Upper lobe of right lung (tissue), 1 donor: ENCODE results near the gene PARD3B. TPM values are rescaled to one million over a fixed set of nuclear protein-coding genes. Genes with fewer than 3 reads are reported as not detected.
A peak's percentile ranks its signal among the peaks of the same experiment; 100 is the strongest.

Experiments used
- ATAC-seq: fragments of 200-7000 bp; cut with Tn5 transposase; one replicate; pipeline ENCODE4 v1.9.1; 2020; ENCODE audit warnings: mild to moderate bottlenecking, moderate library complexity
- DNase-seq: peaks from one replicate; pipeline ENCODE4 v3.0.0-alpha.2; 2020
- H3K27ac ChIP-seq: fragments of 200-600 bp; one replicate; pipeline ENCODE4 v1.8.0; 2022
- H3K27me3 ChIP-seq: fragments of 200-600 bp; one replicate; pipeline ENCODE4 v1.8.0; 2022; ENCODE audit warnings: mild to moderate bottlenecking
- H3K36me3 ChIP-seq: fragments of 200-600 bp; one replicate; pipeline ENCODE4 v1.8.0; 2022
- H3K4me1 ChIP-seq: fragments of 200-600 bp; one replicate; pipeline ENCODE4 v1.8.0; 2022
- H3K4me3 ChIP-seq: fragments of 200-600 bp; one replicate; pipeline ENCODE4 v1.8.0; 2022; ENCODE audit warnings: mild to moderate bottlenecking
- H3K9me3 ChIP-seq: fragments of 200-600 bp; one replicate; pipeline ENCODE4 v1.8.0; 2022
- intact Hi-C: fragments of 100-400 bp; cut with DNase I; formaldehyde crosslinking; loops from one replicate; pipeline ENCODE4 v1.11.0; 2022
- total RNA-seq: library from RNA; stranded (reverse); fragmentation: NEBNext Ultra II Directional; extraction: Animal tissue kit (Norgen Biotek cat#: 25700); gene quantifications from one replicate; pipeline ENCODE4 v1.2.1, GENCODE V29; 2021
- TF ChIP-seq, protein P1 (sequence below): fragments of 200-600 bp; IDR thresholded peaks from one replicate; pipeline ENCODE4 v1.8.0; 2022; ENCODE audit warnings: antibody characterized with exemption
- donor health status: DM: no; HTN: yes; CAD: no; lungs with severe emphysema.

Gene PARD3B
- total RNA-seq, 1 donor from 2014 or later = 32.5 TPM

DNA sequence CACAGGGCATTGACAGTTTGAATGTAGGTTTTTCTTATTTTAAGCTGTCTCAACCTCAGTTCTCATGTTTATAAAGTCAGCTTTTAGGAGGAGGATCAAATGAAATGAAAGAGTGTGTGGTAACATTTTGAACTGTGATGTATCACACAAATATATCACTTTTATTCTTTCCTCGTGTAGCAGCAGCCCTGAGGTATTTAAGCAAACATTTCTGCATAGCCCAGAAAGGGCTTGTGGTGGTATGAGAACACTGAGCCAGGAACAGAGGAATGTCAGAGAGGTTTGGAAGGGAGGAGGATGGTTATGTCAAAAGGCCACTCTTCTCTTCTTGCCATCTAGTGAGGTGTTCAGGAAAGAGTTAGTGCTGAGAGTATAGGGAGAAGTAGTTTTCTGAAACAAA lies 150.2 kb downstream of the PARD3B start:
- no peak overlapping the region for H3K27ac ChIP-seq
- TF ChIP-seq, protein P1, sequence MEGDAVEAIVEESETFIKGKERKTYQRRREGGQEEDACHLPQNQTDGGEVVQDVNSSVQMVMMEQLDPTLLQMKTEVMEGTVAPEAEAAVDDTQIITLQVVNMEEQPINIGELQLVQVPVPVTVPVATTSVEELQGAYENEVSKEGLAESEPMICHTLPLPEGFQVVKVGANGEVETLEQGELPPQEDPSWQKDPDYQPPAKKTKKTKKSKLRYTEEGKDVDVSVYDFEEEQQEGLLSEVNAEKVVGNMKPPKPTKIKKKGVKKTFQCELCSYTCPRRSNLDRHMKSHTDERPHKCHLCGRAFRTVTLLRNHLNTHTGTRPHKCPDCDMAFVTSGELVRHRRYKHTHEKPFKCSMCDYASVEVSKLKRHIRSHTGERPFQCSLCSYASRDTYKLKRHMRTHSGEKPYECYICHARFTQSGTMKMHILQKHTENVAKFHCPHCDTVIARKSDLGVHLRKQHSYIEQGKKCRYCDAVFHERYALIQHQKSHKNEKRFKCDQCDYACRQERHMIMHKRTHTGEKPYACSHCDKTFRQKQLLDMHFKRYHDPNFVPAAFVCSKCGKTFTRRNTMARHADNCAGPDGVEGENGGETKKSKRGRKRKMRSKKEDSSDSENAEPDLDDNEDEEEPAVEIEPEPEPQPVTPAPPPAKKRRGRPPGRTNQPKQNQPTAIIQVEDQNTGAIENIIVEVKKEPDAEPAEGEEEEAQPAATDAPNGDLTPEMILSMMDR = no peak
- no peaks in the 10 kb centered on the region for H3K27me3 ChIP-seq
- no peak overlapping the region for H3K4me3 ChIP-seq
- intact Hi-C loops = loop anchor here (10.0 kb wide), 1 partner anchor 371 kb away; no protein-coding TSS in a partner anchor
- no peaks in the 10 kb centered on the region for H3K36me3 ChIP-seq
- H3K9me3 ChIP-seq = no peaks in the 10 kb centered on the region
- DNase-seq (no peak), ATAC-seq (peak; percentile 71)
- H3K4me1 ChIP-seq = peaks cover 10% of the 10 kb centered on the region

GRCh38 chr2:204696124-204696523 lies 150.8 kb downstream of the PARD3B start:
- intact Hi-C loops = loop anchor here (10.0 kb wide), 1 partner anchor 371 kb away; no protein-coding TSS in a partner anchor
- Histone ChIP-seq H3K4me1 (peaks cover 10% of the 10 kb centered on the region), H3K27ac (no peak overlapping the region), H3K36me3 (no peaks in the 10 kb centered on the region), H3K27me3 (no peaks in the 10 kb centered on the region), H3K9me3 (no peaks in the 10 kb centered on the region), H3K4me3 (no peak overlapping the region)
- TF ChIP-seq, protein P1 = no peak
- no peak for ATAC-seq
- no peak for DNase-seq

GRCh38 chr2:204705243-204705932 lies 160.1 kb downstream of the PARD3B start:
- no peaks in the 10 kb centered on the region for H3K4me1 ChIP-seq
- intact Hi-C loops = no loop called here
- TF ChIP-seq, protein P1 = no peak
- H3K27ac ChIP-seq = no peak overlapping the region
- no peaks in the 10 kb centered on the region for H3K36me3 ChIP-seq
- DNase-seq = no peak
- peak; percentile 75 for ATAC-seq
- H3K27me3 ChIP-seq = no peaks in the 10 kb centered on the region
- no peaks in the 10 kb centered on the region for H3K9me3 ChIP-seq
- no peak overlapping the region for H3K4me3 ChIP-seq

GRCh38 chr2:204706939-204707338 lies 161.7 kb downstream of the PARD3B start:
- TF ChIP-seq, protein P1 = no peak
- Histone ChIP-seq H3K9me3 (no peaks in the 10 kb centered on the region), H3K4me1 (no peaks in the 10 kb centered on the region), H3K27me3 (no peaks in the 10 kb centered on the region), H3K4me3 (no peak overlapping the region), H3K36me3 (no peaks in the 10 kb centered on the region), H3K27ac (no peak overlapping the region)
- intact Hi-C loops = no loop called here
- DNase-seq = no peak
- no peak for ATAC-seq

GRCh38 chr2:204713211-204713610 lies 167.9 kb downstream of the PARD3B start:
- Histone ChIP-seq H3K4me1 (no peaks in the 10 kb centered on the region), H3K36me3 (no peaks in the 10 kb centered on the region), H3K27ac (no peak overlapping the region), H3K4me3 (no peak overlapping the region), H3K9me3 (no peaks in the 10 kb centered on the region), H3K27me3 (no peaks in the 10 kb centered on the region)
- TF ChIP-seq, protein P1 = no peak
- ATAC-seq (no peak), DNase-seq (no peak)
- intact Hi-C loops = no loop called here
